ENCODE measurements around the gene NTRK3. TPM values are rescaled to one million over a fixed set of nuclear protein-coding genes. Genes with fewer than 3 reads are reported as not detected.

The NTRK3 gene
- total RNA-seq, 1 experiment from 2014 or later = not detected

- peaks cover 4% of the 10 kb centered on the region for H3K36me3 Mint-ChIP-seq (ENCODE audit: insufficient read depth, unreplicated experiment)
- no peak overlapping the region for H3K4me3 Mint-ChIP-seq (ENCODE audit: unreplicated experiment)
- BruUV-seq (replicated peaks) = no TSS peak
- no peaks in the 10 kb centered on the region for H3K27me3 Mint-ChIP-seq (ENCODE audit: insufficient read depth, unreplicated experiment)
- H3K27ac Mint-ChIP-seq (ENCODE audit: low read depth, unreplicated experiment) = no peak overlapping the region
- POLR2A ChIA-PET = no interaction called here
- peaks cover 28% of the 10 kb centered on the region for H3K9me3 Mint-ChIP-seq (ENCODE audit: unreplicated experiment)
- DNase-seq (ENCODE audit: unreplicated experiment) = no peak
- intact Hi-C loops (cut with micrococcal nuclease) = no loop called here
- H3K4me1 Mint-ChIP-seq (ENCODE audit: insufficient read depth, unreplicated experiment) = no peaks in the 10 kb centered on the region
- CTCF ChIA-PET = no interaction called here
- TF ChIP-seq, protein P1, sequence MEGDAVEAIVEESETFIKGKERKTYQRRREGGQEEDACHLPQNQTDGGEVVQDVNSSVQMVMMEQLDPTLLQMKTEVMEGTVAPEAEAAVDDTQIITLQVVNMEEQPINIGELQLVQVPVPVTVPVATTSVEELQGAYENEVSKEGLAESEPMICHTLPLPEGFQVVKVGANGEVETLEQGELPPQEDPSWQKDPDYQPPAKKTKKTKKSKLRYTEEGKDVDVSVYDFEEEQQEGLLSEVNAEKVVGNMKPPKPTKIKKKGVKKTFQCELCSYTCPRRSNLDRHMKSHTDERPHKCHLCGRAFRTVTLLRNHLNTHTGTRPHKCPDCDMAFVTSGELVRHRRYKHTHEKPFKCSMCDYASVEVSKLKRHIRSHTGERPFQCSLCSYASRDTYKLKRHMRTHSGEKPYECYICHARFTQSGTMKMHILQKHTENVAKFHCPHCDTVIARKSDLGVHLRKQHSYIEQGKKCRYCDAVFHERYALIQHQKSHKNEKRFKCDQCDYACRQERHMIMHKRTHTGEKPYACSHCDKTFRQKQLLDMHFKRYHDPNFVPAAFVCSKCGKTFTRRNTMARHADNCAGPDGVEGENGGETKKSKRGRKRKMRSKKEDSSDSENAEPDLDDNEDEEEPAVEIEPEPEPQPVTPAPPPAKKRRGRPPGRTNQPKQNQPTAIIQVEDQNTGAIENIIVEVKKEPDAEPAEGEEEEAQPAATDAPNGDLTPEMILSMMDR (IDR thresholded peaks at IDR 0.05; ENCODE audit: unreplicated experiment) = no peak
These were observed 175.9 kb downstream of the NTRK3 start for GRCh38 chr15:88080616-88081015.

DNA sequence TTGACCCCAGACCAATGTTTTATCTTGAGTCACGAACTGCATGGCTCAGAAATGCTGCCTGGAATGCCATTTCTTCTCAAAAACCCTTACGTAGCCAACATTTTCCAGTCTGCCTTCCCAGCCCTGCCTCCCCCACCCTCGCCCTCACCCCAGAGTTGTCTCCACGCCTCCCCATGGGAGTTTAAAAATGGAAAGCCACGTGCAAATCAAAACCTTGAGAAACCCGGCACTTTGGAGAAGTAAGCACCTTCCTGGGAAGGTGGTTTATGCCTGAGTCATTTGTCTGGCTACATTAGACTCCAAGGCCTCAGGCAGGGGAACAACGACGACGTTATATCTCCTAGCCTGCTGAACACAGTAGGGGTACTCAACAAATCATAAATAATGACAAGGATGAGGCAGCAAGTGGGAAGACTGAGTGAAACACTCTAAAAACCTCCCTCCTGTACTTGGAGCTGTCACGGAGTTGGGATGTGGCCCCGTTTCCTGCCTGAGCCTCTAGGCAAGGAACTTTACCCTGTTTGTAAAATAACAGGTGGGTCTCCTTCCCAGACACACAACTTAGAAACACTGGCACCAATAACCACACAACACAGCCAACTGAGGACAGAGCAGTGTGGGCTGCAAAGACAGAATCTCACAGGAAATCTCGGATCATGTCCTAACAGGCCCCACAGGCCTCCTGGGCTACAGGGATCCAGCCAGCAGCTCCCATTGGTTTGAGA is 179.1 kb downstream of the NTRK3 start:
- Mint-ChIP-seq H3K27me3 (ENCODE audit: insufficient read depth, unreplicated experiment) (no peaks in the 10 kb centered on the region), H3K4me1 (ENCODE audit: insufficient read depth, unreplicated experiment) (no peaks in the 10 kb centered on the region), H3K4me3 (ENCODE audit: unreplicated experiment) (no peak overlapping the region), H3K9me3 (ENCODE audit: unreplicated experiment) (peaks cover 36% of the 10 kb centered on the region), H3K36me3 (ENCODE audit: insufficient read depth, unreplicated experiment) (peaks cover 4% of the 10 kb centered on the region), H3K27ac (ENCODE audit: low read depth, unreplicated experiment) (no peak overlapping the region)
- intact Hi-C loops (cut with micrococcal nuclease) = no loop called here
- ChIA-PET POLR2A (no interaction called here), CTCF (no interaction called here)
- BruUV-seq (replicated peaks) = no TSS peak
- TF ChIP-seq, protein P1 (IDR thresholded peaks at IDR 0.05; ENCODE audit: unreplicated experiment) = no peak
- DNase-seq (ENCODE audit: unreplicated experiment) = no peak

DNA sequence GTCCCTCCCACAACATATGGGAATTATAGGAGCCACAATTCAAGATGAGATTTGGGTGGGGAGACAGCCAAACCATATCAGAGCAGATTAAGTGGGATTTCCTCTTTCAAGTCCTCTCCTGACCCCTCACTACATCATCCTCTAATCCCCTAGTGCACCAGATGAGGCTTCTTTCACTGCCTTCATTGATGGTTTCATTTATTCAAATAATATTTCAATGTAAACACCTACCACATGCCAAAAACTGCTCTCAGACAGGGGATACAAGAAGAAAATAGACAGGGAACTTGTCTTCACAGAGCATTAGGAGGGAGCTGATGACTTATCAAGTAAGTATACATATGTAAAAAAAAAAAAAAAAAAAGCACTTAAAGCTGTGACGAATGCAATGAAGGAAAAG is 180.2 kb downstream of the NTRK3 start:
- ChIA-PET CTCF (no interaction called here), POLR2A (no interaction called here)
- TF ChIP-seq, protein P1 (IDR thresholded peaks at IDR 0.05; ENCODE audit: unreplicated experiment) = no peak
- Mint-ChIP-seq H3K9me3 (ENCODE audit: unreplicated experiment) (peaks cover 36% of the 10 kb centered on the region), H3K27ac (ENCODE audit: low read depth, unreplicated experiment) (no peak overlapping the region), H3K36me3 (ENCODE audit: insufficient read depth, unreplicated experiment) (peaks cover 4% of the 10 kb centered on the region), H3K4me3 (ENCODE audit: unreplicated experiment) (no peak overlapping the region), H3K4me1 (ENCODE audit: insufficient read depth, unreplicated experiment) (no peaks in the 10 kb centered on the region), H3K27me3 (ENCODE audit: insufficient read depth, unreplicated experiment) (no peaks in the 10 kb centered on the region)
- no peak for DNase-seq (ENCODE audit: unreplicated experiment)
- intact Hi-C loops (cut with micrococcal nuclease) = no loop called here
- BruUV-seq (replicated peaks) = no TSS peak

DNA sequence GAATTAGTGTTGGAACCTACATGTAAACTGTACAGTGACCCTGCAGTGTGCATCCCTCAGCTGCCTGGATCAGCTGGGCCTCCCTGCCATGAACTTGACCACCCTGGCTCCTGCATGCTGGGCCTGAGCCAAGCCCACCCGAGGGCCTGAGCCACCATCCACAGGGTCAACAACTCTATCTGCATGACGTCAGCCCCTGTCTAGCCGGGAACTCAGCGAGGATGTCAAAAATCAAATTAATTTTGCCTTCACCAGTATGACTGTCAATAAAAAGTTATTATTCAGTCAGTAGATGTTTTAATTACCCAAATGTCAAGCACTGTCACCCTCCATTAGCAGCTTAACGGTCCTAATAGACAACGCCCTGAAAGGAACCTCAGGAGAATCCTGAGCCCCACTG is 181.4 kb downstream of the NTRK3 start:
- peaks cover 38% of the 10 kb centered on the region for H3K9me3 Mint-ChIP-seq (ENCODE audit: unreplicated experiment)
- intact Hi-C loops (cut with micrococcal nuclease) = no loop called here
- H3K27me3 Mint-ChIP-seq (ENCODE audit: insufficient read depth, unreplicated experiment) = no peaks in the 10 kb centered on the region
- no peaks in the 10 kb centered on the region for H3K36me3 Mint-ChIP-seq (ENCODE audit: insufficient read depth, unreplicated experiment)
- no peak for DNase-seq (ENCODE audit: unreplicated experiment)
- H3K4me3 Mint-ChIP-seq (ENCODE audit: unreplicated experiment) = no peak overlapping the region
- no peaks in the 10 kb centered on the region for H3K4me1 Mint-ChIP-seq (ENCODE audit: insufficient read depth, unreplicated experiment)
- H3K27ac Mint-ChIP-seq (ENCODE audit: low read depth, unreplicated experiment) = no peak overlapping the region
- TF ChIP-seq, protein P1 (IDR thresholded peaks at IDR 0.05; ENCODE audit: unreplicated experiment) = no peak
- CTCF ChIA-PET = no interaction called here
- no TSS peak for BruUV-seq (replicated peaks)
- POLR2A ChIA-PET = no interaction called here

All from MCF 10A (cell line).